GM18502 (cell line): ENCODE data around the gene ADM5.

Experiments
- ATAC-seq: cut with Tn5 transposase; IDR thresholded peaks from one replicate; pipeline ENCODE4 v1.9.1; 2021; ENCODE audit warnings: mild to moderate bottlenecking; ENCODE audit not compliant: unreplicated experiment, poor library complexity

Gene ADM5

GRCh38 chr19:49657493-49658138 is 31.8 kb upstream of the ADM5 start:
- no peak for ATAC-seq

- ATAC-seq = no peak
Observed at GRCh38 chr19:49658139-49658517, 31.3 kb upstream of the ADM5 start.

GRCh38 chr19:49658566-49659442 is 30.6 kb upstream of the ADM5 start:
- no peak for ATAC-seq

- ATAC-seq = no peak
Observed at GRCh38 chr19:49660338-49660961, 28.9 kb upstream of the ADM5 start.

GRCh38 chr19:49662011-49662410 is 27.4 kb upstream of the ADM5 start:
- ATAC-seq = no peak

GRCh38 chr19:49663224-49663623 is 26.2 kb upstream of the ADM5 start:
- no peak for ATAC-seq

- ATAC-seq = peak; percentile 41
Observed at GRCh38 chr19:49664171-49665035, 25.0 kb upstream of the ADM5 start.

- ATAC-seq = no peak
Observed at GRCh38 chr19:49665036-49665350, 24.4 kb upstream of the ADM5 start.

- ATAC-seq = peak; percentile 79
Observed at GRCh38 chr19:49665351-49666119, 23.9 kb upstream of the ADM5 start, which contains the start of the genes BCL2L12 and IRF3. Gene BCL2L12, plus strand, starts transcription at chr19:49665933. Its CDS starts 760 bp downstream, at chr19:49666693. Gene IRF3, minus strand, starts transcription at chr19:49665857. Its CDS starts 1,019 bp downstream, at chr19:49664838.

GRCh38 chr19:49666120-49666444 is 23.3 kb upstream of the ADM5 start:
- no peak for ATAC-seq

GRCh38 chr19:49667473-49667872 is 21.9 kb upstream of the ADM5 start:
- ATAC-seq = no peak

GRCh38 chr19:49669516-49669915 is 19.9 kb upstream of the ADM5 start:
- no peak for ATAC-seq

GRCh38 chr19:49672131-49672919 is 17.1 kb upstream of the ADM5 start:
- no peak for ATAC-seq

GRCh38 chr19:49676136-49676783 is 13.1 kb upstream of the ADM5 start:
- peak; percentile 32 for ATAC-seq

GRCh38 chr19:49676784-49677230 is 12.6 kb upstream of the ADM5 start:
- peak; percentile 66 for ATAC-seq

- ATAC-seq = no peak
Observed at GRCh38 chr19:49677231-49677900, 12.0 kb upstream of the ADM5 start, which contains the start of gene PRMT1. Gene PRMT1, plus strand, starts transcription at chr19:49677271. Its CDS starts 10 bp downstream, at chr19:49677281.

GRCh38 chr19:49677901-49678674 is 11.3 kb upstream of the ADM5 start:
- ATAC-seq = no peak
